NB4 (cell line): ENCODE results near the gene DMKN.

Experiments used
- CTCF ChIP-seq: IDR thresholded peaks from one replicate; pipeline ENCODE4 v1.5.1; 2012; ENCODE audit warnings: low read depth, low read length
- MYC ChIP-seq: IDR thresholded peaks from 2 replicates; pipeline ENCODE4 v1.6.1; 2011; ENCODE audit warnings: low read depth, low read length

DNA sequence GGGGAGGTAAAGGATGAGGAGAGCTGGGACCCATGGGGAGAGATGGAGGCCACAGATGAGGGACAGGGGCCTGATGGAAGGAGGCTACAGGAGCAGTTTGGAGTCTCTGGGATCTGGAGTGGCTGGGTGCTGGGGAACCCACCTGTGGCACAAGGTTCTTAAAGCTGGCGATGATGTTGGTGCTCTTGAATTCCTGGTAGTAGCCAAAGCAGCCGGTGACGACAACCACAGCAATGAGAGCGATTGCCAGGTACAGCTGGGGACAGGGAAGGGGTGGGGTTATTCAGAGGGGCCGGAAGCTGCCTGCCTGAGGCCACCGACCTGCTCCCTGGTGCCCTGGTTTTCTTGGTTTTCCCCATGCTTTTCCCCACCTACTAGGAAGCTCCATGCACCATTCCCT, 47.2 kb upstream of the DMKN start:
- TF ChIP-seq MYC (no peak), CTCF (no peak)
